GOT3 (cell line): ENCODE measurements around the gene PIAS4.

Experiments
- DNase-seq: peaks from one replicate; lab custom pipeline; 2025; ENCODE audit warnings: mixed read lengths; lab: John Stamatoyannopoulos, UW

Gene PIAS4

DNA sequence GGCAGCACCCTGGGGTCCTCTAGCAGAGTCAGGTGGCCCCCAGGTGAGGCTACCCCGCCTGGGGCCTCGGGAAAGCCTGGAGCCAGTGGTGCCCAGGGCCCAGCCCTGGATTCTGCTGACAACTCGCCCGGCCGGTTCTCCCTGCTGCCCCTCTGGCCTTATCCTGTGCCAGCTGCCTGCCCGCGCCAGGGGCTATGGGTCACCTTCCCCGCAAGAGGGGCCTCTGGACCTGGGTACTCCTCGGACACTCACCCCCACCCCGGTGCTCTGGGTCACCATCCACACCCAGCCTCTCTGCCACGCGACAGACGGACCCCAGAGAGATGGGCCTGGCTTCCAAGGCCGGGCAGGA, 35.2 kb downstream of the PIAS4 start:
- DNase-seq = no peak

DNA sequence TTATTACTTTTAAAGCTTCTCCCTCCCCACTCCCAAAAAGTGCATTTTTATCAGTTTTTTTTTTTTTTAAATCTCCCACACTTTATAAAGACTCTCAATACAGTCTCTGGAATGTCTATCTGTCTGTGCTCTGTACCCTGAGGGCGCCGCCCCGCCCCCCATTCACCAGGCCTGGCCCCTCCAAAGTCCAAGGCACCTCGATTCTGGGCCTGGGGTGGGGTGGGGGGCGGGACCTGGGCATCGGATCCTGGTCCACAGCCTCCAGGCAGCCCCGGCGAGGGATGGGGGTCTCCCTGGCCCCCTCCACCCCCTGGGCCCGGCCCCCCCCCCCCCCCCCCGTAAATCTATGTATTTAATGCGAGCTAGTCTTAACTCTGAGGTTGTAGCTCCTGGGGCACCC, 35.9 kb downstream of the PIAS4 start:
- no peak for DNase-seq

DNA sequence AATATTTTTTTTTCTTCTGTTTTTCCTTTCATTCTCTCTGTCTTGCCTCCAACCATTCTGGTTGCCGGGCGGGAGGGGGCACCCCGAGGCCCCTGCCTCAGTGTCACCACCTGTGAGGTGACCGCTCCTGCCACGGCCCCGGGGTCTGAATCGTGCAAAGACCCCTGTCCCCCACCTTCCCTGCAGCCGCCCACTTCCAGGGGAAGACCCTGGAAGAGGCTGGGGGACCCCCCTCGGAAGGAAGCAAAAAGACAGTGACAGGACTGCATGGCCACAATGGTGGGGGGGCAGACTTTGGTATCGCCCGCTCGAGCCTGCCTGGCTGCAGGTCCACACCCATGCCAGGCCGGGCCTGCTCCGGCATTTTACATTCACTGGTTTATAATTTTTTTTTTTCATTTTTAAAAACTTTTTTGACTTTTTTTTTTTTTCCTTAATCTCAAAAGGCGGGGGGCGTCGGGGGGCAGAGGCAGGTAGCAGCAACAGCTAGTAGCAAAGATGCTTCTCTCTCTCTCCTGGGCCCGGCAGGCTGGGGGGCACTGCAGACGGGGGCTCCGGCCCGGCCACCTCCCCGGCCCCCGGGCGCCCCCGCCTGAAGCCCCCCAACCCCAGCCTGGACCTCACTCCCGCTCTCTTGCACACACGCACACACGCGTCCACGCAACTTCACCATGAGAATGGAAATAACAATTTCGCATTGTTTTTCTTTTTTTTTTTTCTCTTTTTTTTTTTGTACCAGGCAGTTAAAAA, 36.6 kb downstream of the PIAS4 start:
- DNase-seq = no peak

DNA sequence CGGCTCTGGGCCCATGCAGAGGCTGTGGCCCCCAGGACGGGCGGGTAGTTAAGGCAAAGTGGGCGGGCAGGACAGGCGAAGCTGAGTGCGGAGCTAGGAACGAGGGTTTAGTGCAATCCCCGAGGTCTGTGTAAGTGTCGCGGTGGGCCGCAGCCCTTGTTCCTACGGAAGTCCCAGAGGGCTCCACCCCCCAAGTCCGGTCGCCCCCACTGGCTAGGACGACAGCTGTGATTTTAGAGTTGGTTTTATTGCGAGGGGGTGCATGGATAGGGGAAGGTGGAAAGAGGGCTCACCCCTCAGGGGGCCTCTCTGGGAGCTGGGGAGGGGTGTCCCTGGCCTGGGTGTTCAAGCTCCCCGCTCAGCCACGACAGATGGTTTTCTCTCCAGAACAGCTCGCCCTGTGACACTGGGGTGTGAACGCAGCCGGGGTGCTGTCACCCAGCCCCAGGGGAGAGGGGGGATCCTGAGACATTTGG, 37.5 kb downstream of the PIAS4 start:
- DNase-seq = no peak

- DNase-seq = no peak
Observed at GRCh38 chr19:4045597-4046361, 38.2 kb downstream of the PIAS4 start.

DNA sequence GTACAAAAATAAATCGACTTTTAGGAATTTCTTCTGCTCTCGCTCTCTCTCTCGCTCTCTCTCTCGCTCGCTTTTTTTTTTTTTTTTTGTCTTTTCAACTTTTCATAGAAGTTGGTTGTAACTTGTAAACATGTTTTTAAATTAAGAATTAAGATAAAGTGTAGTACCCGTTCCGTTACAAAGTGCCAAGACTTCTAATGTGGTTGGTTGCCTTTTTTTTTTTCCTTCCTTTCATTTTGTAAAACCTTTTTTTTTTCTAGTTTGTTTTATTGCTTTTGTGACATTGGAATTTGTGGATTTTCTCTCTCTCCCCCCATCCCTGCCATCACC, 38.8 kb downstream of the PIAS4 start:
- no peak for DNase-seq

- no peak for DNase-seq
Observed at GRCh38 chr19:4046946-4047683, 39.6 kb downstream of the PIAS4 start.

DNA sequence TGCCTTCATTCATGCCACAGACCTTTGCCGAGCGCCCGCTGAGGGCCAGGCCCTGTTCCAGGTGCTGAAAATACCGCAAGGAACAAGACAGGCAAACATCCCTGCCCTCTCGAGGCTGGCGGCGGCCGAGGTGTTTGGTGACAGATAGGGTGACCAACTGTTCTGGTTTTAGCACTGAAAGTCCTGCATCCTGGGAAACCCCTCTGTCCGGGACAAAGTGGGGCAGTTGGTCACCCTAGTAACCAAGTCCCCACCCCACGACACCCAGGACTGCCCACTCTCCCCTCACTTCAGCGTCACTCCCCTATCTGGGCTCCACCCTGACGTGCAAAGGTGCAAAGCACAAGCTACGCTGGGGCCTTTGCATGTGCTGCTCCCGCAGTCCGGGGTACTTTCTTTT, 41.9 kb downstream of the PIAS4 start:
- DNase-seq = no peak

DNA sequence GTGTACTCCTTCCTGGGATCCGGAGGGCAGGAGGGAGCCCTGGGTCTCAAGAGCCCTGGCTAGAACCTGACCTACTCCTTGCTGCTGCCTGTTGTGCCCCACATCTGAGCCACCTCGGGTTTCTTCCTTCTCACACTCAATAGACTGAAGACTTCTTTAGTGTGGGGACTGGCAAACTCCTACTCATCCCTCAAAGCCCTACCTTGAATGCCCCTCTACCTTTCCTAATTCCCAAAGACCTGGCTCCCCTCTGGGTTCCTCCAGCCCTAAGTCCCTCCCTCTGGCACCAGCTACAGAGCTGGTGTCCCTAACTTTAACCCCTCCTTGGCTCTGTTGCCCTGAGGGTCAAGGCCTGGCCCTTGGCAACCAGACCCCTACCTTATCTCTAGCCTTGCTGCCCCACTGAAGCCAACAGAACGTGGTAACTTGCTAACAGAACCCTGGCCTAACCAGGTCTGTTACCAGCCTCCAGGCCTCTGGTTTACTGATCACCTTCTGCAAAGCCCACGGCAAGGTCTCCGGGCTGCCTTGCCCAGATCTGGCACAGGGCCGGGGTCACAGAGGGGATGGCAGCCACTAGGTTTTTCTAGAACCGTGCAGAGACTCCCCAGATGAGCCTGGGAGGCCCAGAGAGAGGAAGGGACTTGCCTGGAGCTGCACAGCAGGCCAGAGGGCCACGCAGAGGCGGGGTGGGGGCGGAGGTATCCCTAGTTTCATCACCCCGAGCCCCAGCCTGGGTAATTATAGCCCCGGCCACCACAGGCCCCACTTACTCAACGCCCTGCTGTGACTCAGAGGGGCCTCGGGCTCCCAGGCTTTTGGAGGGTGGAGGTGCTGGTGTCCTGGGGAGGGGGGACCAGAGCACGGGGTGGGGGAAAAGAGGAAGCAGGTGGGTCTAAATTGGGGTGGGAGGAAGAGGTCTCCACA, 43.9 kb downstream of the PIAS4 start:
- DNase-seq = no peak

DNA sequence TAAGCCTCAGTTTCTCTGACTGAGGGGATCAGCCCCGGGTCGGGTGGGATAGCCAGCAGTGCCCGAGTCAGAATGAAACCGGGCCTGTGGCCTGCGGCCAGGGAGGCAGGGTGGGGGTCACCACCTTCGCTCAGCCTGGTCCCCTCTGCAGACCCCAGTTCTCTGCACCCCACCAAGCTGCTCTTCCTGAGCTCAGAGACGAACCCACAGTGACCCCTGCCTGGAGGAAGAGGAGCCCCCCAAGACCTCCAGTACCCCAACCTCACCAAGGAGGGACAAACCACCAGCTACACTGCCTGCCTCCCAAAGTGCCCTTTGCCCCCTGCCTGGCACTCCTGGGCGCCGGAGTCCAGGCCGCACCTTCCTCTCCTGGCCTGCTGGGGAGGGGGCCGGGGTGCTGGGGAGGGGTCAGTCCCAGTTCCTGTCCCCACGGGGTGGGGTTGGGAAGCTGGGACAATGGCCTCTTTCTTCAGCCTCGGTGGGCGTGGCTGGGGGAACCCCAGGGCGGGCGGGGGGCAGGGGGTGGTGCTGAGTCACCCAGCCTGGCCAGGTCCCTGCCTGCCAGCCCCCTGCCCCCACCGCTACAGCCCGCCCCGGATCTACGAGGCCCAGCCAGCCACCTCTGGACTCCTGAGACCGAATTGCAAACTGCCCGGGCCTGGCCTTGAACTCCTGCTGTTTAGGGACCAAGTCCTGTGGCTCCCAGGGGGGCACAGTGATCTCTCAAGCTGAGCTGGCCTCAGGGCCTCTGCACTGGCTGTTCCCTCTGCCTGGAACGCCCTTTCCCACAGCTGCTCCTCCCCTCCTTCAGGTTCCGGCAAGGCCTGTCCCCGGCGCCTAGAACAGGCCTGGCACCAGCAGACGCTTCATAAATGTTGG, 44.8 kb downstream of the PIAS4 start:
- no peak for DNase-seq

DNA sequence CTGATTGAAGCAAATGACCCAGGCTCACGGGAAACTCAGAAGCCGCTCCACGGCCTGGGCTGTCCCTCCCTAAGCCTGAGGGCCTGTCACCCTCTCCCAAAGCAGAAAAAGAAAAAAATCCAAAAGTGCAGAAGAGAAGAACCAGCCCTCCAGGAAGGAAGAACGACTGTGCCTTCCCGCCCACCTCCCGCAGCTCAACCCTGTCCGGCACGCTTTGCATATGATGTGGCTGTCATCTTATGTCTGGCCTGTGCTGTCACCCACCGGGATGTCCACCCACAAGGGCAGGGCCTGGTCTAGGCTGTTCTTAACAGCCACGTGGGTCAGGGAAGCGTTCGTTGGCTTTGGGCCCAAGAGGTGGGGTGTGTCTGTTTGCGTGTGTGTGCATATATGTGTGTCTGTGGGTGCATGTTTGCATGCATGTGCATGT, 45.5 kb downstream of the PIAS4 start:
- no peak for DNase-seq

DNA sequence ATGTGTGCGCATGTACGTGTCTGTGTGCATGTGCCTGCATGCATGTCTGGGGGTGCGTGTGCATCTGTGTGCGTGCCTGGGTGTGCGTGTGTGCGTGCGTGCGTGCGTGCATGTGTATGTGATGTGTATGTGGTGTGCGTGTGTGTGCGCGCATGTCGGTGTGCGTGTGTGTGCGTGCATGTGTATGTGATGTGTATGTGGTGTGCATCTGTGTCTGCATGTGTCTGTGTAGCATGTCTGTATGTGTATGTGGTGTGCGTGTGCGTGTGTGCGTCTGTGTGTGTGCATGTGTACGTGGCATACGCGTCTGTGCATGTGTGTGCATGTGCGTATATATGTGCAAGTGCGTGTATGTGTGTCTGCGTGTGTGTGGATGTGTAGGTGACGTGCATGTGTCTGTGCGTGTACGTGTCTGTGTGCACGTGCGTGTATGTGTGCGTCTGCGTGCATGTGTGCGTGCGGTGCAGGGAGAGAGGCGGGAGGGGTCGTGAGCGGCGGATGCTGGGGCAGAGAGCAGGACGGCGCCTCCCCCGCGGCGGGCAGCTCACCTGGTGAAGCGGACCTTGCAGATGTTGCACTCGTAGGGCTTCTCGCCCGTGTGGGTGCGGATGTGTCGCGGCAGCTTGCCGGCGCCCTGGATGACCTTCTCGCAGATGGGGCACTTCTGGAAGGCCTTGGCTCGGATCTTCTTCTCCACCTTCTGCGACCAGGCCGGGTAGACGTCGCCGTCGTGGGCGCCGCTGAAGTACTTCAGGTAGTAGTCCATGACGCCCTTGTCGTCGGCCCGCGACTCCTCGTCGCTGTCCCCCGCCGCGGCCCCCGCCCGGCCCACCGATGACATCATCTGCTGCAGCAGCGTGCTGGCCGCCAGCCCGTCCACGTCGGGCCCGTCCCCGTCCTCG, 46.1 kb downstream of the PIAS4 start:
- DNase-seq = no peak

DNA sequence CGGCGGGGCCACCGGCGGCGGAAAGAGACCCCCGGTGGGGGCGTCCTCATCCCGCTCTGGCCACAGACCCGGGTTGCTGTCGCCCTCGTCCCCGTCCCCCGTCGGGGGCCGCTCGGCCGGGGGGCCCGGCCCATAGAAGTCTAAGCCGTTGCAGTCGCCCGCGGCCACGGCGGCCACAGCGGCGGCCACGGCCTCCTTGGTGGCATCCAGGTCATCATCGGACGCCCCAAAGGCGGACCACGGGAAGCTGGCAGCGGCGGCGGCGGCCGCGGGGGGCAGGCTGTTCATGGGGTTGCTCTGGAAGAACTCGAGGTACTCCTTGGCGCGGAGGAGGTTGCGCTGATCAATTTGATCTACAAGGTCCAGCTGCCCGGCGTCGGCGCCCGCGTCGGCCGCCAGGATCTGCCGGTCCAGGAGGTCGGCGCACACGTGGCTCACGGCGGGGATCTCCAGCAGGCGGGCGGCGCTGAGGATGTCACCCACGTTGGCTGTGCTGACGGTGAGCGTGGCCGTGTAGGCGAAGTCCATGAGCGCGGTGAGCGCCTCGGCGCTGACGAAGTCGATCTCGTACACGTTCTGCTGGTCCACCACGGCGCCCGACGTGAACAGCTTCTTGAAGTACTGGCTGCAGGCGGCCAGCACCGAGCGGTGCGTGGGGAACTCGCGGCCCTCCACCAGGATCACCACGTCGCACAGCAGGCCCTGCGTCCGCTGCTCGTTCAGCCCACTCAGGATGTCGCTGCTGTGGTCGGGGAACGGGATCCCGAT, 47.1 kb downstream of the PIAS4 start:
- no peak for DNase-seq

GRCh38 chr19:4055209-4055552, 47.6 kb downstream of the PIAS4 start:
- no peak for DNase-seq

DNA sequence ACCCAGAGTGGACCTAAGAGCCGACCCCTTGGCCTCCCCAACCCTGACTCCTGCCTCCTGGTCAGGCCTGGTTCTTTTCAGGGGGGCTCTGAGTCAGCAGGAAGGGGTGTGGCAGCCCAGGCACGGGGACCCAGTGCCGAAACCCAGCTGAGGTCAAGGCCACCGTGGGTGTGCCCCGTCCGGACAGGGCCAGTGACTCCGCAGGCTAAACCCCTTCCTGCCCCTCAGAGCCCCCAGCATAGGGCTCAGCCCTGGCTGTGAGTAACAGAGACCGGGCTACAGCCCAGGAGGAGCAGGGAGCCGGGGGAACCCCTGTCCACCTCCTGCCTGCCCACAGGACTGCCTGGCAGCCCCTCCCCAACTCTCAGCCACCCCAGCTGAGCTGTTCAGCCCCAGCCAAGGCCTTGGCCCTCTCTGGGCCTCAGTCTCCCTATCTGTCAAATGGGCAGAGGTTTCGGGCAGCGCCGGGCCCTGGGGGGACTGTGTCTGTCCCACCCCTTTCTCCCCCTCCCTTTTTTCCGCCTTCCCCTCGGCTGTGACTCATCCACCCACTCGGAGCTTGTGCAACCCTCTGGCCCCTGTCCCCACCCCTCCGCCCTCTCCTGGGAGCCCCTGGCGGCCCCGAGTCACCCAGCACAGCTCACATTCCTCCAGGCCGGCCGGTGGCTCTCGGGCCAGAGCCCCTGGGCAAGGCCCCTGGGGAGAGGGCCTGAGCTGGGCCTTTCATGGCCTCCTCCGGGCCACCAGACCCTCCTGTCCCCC, 50.6 kb downstream of the PIAS4 start:
- DNase-seq = no peak

GRCh38 chr19:4058693-4059452, 51.3 kb downstream of the PIAS4 start:
- no peak for DNase-seq

GRCh38 chr19:4059453-4059871, 51.9 kb downstream of the PIAS4 start:
- DNase-seq = no peak
